GM23248 (cell line): ENCODE results near the gene KIF6.

Source experiments
- EZH2 ChIP-seq: fragments of 200-600 bp; sonication (generic); IDR thresholded peaks from 2 replicates; pipeline ENCODE4 v1.6.1; 2018; ENCODE audit warnings: antibody characterized with exemption, mild to moderate bottlenecking; ENCODE audit not compliant: insufficient read depth, poor library complexity, severe bottlenecking
- EZH2phosphoT487 ChIP-seq: fragments of 200-600 bp; sonication (generic); IDR thresholded peaks from 2 replicates; pipeline ENCODE4 v1.6.1; 2018; ENCODE audit warnings: antibody characterized with exemption, moderate library complexity, mild to moderate bottlenecking, low read depth; ENCODE audit not compliant: insufficient read depth

DNA sequence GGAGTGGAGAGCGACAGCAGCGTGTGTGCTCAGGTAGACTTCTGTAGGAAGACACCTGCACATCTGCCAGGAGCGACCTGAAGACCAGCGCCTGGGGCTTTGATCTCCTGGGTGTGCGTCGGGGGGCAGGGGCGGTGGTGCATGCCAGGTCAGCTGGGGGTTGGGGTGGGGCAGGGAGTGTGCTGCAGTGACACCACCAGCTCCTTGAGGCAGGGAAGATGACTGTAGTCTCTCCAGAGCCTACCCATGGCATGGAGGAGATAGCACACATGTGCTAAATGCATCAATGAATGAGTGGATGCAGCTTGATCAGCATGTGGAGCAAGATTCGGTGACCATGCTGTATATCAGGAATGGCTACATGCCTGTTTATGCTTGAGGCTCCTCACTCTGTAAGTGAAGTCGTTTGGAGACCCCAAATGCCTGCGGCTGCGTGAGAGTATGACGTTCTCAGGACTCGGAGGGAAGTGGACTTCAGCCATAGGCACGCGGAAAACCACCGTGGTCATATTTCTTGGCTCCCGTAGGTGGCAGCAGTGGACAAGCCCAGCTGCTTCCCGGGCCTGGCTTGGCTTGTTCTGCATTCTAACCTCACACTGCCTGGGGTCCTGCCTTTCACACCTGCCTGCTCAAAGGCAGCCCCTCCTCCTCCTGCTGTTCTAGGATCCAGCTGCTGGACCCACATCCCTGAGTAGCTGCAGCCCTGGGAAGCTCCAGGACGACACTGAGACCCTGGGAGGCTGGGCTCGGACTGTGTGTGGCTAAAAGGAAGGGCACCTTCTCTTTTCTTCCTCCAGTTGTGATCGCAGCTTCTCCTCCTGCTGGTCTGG is 363.3 kb downstream of the KIF6 start:
- TF ChIP-seq EZH2phosphoT487, result no peak
- no peak for TF ChIP-seq EZH2
